B cell (primary cell): Measurements from ENCODE around the gene TIGD1. TPM values are rescaled to one million over a fixed set of nuclear protein-coding genes. Genes with fewer than 3 reads are reported as not detected.

Source experiments
- ATAC-seq: fragments of 200-7000 bp; cut with Tn5 transposase; one replicate; pipeline ENCODE4 v1.10.0; 2021; ENCODE audit warnings: low read depth, mild to moderate bottlenecking, moderate number of reproducible peaks, moderate library complexity
- CTCF ChIA-PET: fragments of 350-600 bp; sonication (Branson Sonifier 250); formaldehyde crosslinking; loops from one replicate; lab custom pipeline; 2021; ENCODE audit warnings: antibody characterized with exemption, inconsistent platforms; lab: Charles Lee
- POLR2A ChIA-PET: fragments of 350-600 bp; sonication (Branson Sonifier 250); formaldehyde crosslinking; loops from one replicate; lab custom pipeline; 2021; ENCODE audit warnings: antibody characterized with exemption; lab: Charles Lee
- DNase-seq: peaks from one replicate; pipeline ENCODE4 v3.0.0; 2013
- H2AFZ ChIP-seq: 2 replicates; pipeline ENCODE4 v1.6.1; 2012; ENCODE audit warnings: mild to moderate bottlenecking, low read depth, low read length; ENCODE audit not compliant: insufficient read depth, poor library complexity, severe bottlenecking
- H3K27ac ChIP-seq, 2 donors: 1 replicate in 1 of 2; 2 replicates in 1 of 2; pipeline ENCODE4 v1.5.1; 2012 to 2013; ENCODE audit warnings: low read length in 2 of 2, mild to moderate bottlenecking in 2 of 2, moderate library complexity in 1 of 2
- H3K27me3 ChIP-seq, 4 experiments: fragments of 200-600 bp in 1 of 4; sonication (generic) in 1 of 4; replicated peaks in 1 of 4; 1 replicate in 2 of 4; 2 replicates in 2 of 4; pipeline versions ENCODE4 v1.6.1 to v1.7.0; 2013 to 2016; ENCODE audit warnings: low read length in 3 of 4, mild to moderate bottlenecking in 2 of 4, mixed read lengths in 1 of 4, moderate library complexity in 1 of 4; ENCODE audit not compliant: insufficient read depth in 4 of 4, control insufficient read depth in 3 of 4; ENCODE audit errors: control extremely low read depth in 1 of 4
- H3K36me3 ChIP-seq, 2 experiments: replicated peaks in 1 of 2; 1 replicate in 1 of 2; 2 replicates in 1 of 2; pipeline versions ENCODE4 v1.6.1 to v1.7.1; 2013; ENCODE audit warnings: low read length in 1 of 2; ENCODE audit not compliant: insufficient read depth in 2 of 2, control insufficient read depth in 1 of 2; ENCODE audit errors: control extremely low read depth in 1 of 2, extremely low read depth in 1 of 2
- H3K4me1 ChIP-seq, 2 donors: fragments of 200-600 bp in 1 of 2; sonication (generic) in 1 of 2; 1 replicate in 1 of 2; 2 replicates in 1 of 2; pipeline versions ENCODE4 v1.5.1 to v1.6.1; 2013 to 2017; ENCODE audit warnings: low read length in 2 of 2; ENCODE audit not compliant: control insufficient read depth in 2 of 2, insufficient read depth in 2 of 2
- H3K4me2 ChIP-seq: replicated peaks from 2 replicates; pipeline ENCODE3; 2012; ENCODE audit warnings: mild to moderate bottlenecking, low read depth, low read length; ENCODE audit not compliant: poor library complexity, severe bottlenecking
- H3K4me3 ChIP-seq, 5 experiments: fragments of 200-600 bp in 1 of 5; sonication (generic) in 1 of 5; 1 replicate in 3 of 5; 2 replicates in 2 of 5; pipeline versions ENCODE4 v1.5.1 to v1.7.0; 2011 to 2016; ENCODE audit warnings: low read length in 4 of 5, mild to moderate bottlenecking in 4 of 5, low read depth in 2 of 5, control low read depth in 1 of 5, moderate library complexity in 1 of 5; ENCODE audit not compliant: insufficient read depth in 1 of 5; ENCODE audit errors: control extremely low read depth in 1 of 5, extremely low read depth in 1 of 5
- H3K79me2 ChIP-seq: fragments of 200-600 bp; sonication (generic); one replicate; pipeline ENCODE4 v1.6.0; 2016; ENCODE audit warnings: low read length; ENCODE audit not compliant: control insufficient read depth, insufficient read depth
- H3K9ac ChIP-seq: fragments of 200-600 bp; sonication (generic); 2 replicates; pipeline ENCODE4 v1.6.1; 2017; ENCODE audit warnings: mild to moderate bottlenecking, low read length, moderate library complexity
- H3K9me3 ChIP-seq, 3 donors: one replicate each; pipeline versions ENCODE4 v1.6.1 to v1.7.1; 2013; ENCODE audit warnings: low read length in 2 of 3; ENCODE audit not compliant: control insufficient read depth in 2 of 3, insufficient read depth in 1 of 3; ENCODE audit errors: control extremely low read depth in 1 of 3
- H4K20me1 ChIP-seq: 2 replicates; pipeline ENCODE4 v1.6.0; 2012; ENCODE audit warnings: mild to moderate bottlenecking, low read length; ENCODE audit not compliant: insufficient read depth, control insufficient read depth, poor library complexity, severe bottlenecking
- H3K27ac Mint-ChIP-seq: one replicate; pipeline ENCODE4 v1.8.0; 2021; ENCODE audit warnings: mixed read lengths
- H3K27me3 Mint-ChIP-seq: one replicate; pipeline ENCODE4 v1.8.0; 2021; ENCODE audit warnings: mixed read lengths
- H3K4me1 Mint-ChIP-seq: one replicate; pipeline ENCODE4 v1.8.0; 2021; ENCODE audit warnings: mixed read lengths
- H3K4me3 Mint-ChIP-seq: one replicate; pipeline ENCODE4 v1.8.0; 2021; ENCODE audit warnings: mixed read lengths
- H3K9me3 Mint-ChIP-seq: one replicate; pipeline ENCODE4 v1.8.0; 2022; ENCODE audit warnings: mixed read lengths; ENCODE audit not compliant: insufficient read depth
- EZH2 ChIP-seq: IDR thresholded peaks from 2 replicates; pipeline ENCODE4 v1.6.1; 2012; ENCODE audit warnings: borderline replicate concordance, low read depth, mild to moderate bottlenecking, moderate library complexity, low read length; ENCODE audit not compliant: insufficient read depth, poor library complexity, severe bottlenecking
- WGBS: methylation state at CpG from one replicate; pipeline ENCODE4 v1.1.5; 2013; ENCODE audit warnings: missing lambda C conversion rate; ENCODE audit not compliant: insufficient coverage; 5-methylcytosine and 5-hydroxymethylcytosine counted together
- intact Hi-C: fragments of 100-400 bp; cut with micrococcal nuclease; formaldehyde crosslinking; loops from one replicate; pipeline ENCODE4 v1.10.0; 2022
- polyA plus RNA-seq: library from polyadenylated mRNA; depleted of rRNA; stranded (reverse); fragments of >200 nt; gene quantifications from 2 replicates; pipeline ENCODE4 v1.2.3, GENCODE V29; 2012
- total RNA-seq, 2 donors: library from RNA; stranded (reverse); fragments of 120-200 nt in 1 of 2; gene quantifications; 1 replicate in 1 of 2; 2 replicates in 1 of 2; pipeline versions ENCODE4 v1.2.3 to v1.2.4, GENCODE V29; 2013 to 2022
- TF ChIP-seq, protein P1 (sequence below): fragments of 200-600 bp; IDR thresholded peaks from one replicate; pipeline ENCODE4 v1.8.0; 2022; ENCODE audit warnings: antibody characterized with exemption, mild to moderate bottlenecking

TIGD1 gene
- total and polyA plus RNA-seq, 2 donors (not counting 1 experiment from before 2014, with no cell fraction given): 7.6 to 13.6 TPM

DNA sequence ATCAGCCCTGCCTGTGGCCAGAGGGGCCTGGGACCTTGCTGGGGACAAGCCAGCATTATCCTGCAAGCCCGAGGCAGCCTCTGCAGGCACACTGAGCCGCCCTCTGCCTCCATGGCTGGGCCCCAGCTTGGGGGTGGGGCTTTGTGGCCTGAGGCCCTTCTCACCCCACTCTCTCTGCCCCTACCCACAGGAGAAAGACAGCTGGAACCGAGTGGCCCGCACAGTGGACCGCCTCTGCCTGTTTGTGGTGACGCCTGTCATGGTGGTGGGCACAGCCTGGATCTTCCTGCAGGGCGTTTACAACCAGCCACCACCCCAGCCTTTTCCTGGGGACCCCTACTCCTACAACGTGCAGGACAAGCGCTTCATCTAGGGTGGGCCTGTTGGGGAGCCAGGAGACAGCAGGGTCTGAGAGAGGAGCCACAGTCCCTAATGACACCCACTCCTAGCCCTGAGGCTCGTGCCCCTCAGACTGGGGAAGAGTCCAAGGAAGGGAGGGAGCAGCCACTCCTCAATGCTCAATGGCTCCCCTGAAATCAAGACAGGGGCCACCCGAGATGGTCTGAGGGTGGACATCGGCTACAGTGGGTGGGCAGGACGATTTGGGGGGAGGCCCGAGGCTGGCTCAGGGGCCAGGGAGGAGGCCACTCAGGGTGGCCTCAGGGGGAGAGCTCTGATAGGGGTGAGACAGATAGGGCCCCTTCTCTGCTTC is 15.3 kb downstream of the TIGD1 start:
- H3K36me3 ChIP-seq: no peaks in the 10 kb centered on the region
- Mint-ChIP-seq H3K27ac (no peak overlapping the region), H3K4me1 (peaks cover 8% of the 10 kb centered on the region), H3K9me3 (peaks cover 5% of the 10 kb centered on the region), H3K27me3 (peaks cover 27% of the 10 kb centered on the region), H3K4me3 (no peak overlapping the region)
- 86% methylated on average over 6 of the region's 14 CpGs for WGBS
- ChIA-PET POLR2A (no interaction called here), CTCF (no interaction called here)
- intact Hi-C loops: no loop called here
- no peak for ATAC-seq
- H3K9ac ChIP-seq: no peak overlapping the region
- H3K4me2 ChIP-seq: no peak overlapping the region
- no peak overlapping the region for H2AFZ ChIP-seq
- DNase-seq: no peak
- H3K4me1 ChIP-seq: peaks cover 0 to 9% of the 10 kb centered on the region in 2 donors
- no peaks in the 10 kb centered on the region for H4K20me1 ChIP-seq
- H3K4me3 ChIP-seq: no peak overlapping the region
- peaks cover 0 to 22% (median 8%) of the 10 kb centered on the region in 4 experiments for H3K27me3 ChIP-seq
- H3K9me3 ChIP-seq: peaks cover 0 to 23% (median 7%) of the 10 kb centered on the region in 3 donors
- no peak overlapping the region for H3K27ac ChIP-seq
- no peak for TF ChIP-seq EZH2
- TF ChIP-seq, protein P1, sequence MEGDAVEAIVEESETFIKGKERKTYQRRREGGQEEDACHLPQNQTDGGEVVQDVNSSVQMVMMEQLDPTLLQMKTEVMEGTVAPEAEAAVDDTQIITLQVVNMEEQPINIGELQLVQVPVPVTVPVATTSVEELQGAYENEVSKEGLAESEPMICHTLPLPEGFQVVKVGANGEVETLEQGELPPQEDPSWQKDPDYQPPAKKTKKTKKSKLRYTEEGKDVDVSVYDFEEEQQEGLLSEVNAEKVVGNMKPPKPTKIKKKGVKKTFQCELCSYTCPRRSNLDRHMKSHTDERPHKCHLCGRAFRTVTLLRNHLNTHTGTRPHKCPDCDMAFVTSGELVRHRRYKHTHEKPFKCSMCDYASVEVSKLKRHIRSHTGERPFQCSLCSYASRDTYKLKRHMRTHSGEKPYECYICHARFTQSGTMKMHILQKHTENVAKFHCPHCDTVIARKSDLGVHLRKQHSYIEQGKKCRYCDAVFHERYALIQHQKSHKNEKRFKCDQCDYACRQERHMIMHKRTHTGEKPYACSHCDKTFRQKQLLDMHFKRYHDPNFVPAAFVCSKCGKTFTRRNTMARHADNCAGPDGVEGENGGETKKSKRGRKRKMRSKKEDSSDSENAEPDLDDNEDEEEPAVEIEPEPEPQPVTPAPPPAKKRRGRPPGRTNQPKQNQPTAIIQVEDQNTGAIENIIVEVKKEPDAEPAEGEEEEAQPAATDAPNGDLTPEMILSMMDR: no peak
- H3K79me2 ChIP-seq: no peaks in the 10 kb centered on the region

DNA sequence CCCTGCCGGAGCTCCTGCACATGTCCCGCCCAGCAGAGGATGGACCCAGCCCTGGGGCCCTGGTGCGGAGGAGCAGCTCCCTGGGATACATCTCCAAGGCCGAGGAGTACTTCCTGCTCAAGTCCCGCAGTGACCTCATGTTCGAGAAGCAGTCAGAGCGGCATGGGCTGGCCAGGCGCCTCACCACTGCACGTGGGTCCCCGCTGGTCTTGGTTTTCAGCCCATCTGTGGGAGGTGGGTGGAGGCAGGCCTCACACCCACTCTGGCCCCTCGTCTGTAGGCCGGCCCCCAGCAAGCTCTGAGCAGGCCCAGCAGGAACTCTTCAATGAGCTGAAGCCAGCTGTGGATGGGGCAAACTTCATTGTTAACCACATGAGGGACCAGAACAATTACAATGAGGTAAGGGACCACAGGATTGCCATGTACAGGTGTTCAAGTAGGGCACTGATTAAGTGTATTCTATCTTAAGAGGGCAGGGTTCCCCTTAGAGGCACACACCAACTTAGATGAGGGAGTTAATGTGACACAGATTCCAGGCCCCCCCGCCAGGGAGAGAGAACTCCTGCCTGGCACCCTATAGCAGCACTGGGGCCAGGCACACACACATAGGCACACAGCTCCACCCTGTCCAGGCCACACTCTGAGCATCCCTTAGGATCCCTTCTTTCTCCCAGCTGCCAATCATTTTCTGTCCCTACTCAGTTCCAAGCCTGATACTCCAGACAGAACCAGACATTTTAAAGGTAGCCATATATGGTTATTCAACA is 16.2 kb downstream of the TIGD1 start:
- no peak overlapping the region for H3K27ac ChIP-seq
- intact Hi-C loops: no loop called here
- peaks cover 0 to 17% (median 7%) of the 10 kb centered on the region in 4 experiments for H3K27me3 ChIP-seq
- no peak overlapping the region for H3K4me2 ChIP-seq
- no peak for DNase-seq
- WGBS: 90% methylated on average over 13 of the region's 13 CpGs
- Mint-ChIP-seq H3K9me3 (peaks cover 5% of the 10 kb centered on the region), H3K27me3 (peaks cover 34% of the 10 kb centered on the region), H3K4me3 (no peak overlapping the region), H3K4me1 (peaks cover 8% of the 10 kb centered on the region), H3K27ac (no peak overlapping the region)
- TF ChIP-seq EZH2: no peak
- TF ChIP-seq, protein P1: no peak
- ATAC-seq: no peak
- no peaks in the 10 kb centered on the region for H3K79me2 ChIP-seq
- H4K20me1 ChIP-seq: no peaks in the 10 kb centered on the region
- H3K36me3 ChIP-seq: no peaks in the 10 kb centered on the region
- ChIA-PET CTCF (no interaction called here), POLR2A (no interaction called here)
- no peak overlapping the region for H3K9ac ChIP-seq
- no peak overlapping the region for H3K4me3 ChIP-seq
- peaks cover 0 to 18% (median 7%) of the 10 kb centered on the region in 3 donors for H3K9me3 ChIP-seq
- H3K4me1 ChIP-seq: peaks cover 0 to 5% of the 10 kb centered on the region in 2 donors
- no peak overlapping the region for H2AFZ ChIP-seq
